NT2/D1 (cell line): Measurements from ENCODE around the gene AMIGO3.

Experiments
- YY1 ChIP-seq: IDR thresholded peaks from 2 replicates; pipeline ENCODE4 v1.6.1; 2011; ENCODE audit not compliant: insufficient read length, insufficient read depth
- ZNF274 ChIP-seq: IDR thresholded peaks from 2 replicates; pipeline ENCODE4 v1.6.1; 2011; ENCODE audit warnings: mild to moderate bottlenecking, low read depth, low read length

DNA sequence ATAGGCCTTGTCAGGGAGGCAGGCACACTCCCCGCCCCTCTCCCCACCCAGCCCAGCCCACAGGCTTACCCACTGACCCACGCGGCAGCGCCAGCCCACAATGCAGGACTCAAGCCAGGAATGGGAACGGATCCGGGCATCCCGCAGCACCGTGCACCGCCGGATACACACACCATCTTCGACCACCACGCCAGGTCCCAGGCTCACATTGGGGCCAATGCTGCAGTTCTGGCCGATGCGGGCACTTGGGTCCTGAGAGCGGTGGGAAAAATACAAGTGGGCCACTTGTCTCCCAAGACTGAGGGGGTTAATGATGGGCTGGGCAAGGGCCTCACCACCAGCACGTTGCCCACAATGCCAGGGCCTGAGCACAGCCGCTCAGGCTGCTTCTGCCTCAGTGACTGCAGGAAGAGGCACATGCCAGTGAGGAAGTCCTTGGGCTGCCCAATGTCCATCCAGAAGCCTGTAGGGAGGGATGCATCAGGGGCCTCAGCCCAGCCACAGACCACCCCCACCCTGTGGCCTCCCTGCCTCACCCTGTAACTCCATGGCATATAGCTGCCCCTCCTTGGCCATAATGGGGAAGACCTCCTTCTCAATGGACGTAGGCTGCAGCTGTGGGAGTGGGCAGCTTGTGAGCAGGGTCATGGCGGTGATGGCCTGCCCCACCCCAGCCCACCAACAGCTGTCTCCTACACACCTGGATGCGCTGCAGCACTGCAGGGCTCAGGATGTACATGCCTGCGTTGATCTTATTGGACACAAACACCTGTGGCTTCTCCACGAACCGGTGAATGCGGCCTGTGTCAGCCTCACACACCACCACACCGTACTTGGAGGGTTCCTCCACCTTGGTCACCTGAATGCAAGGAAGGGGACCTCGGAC lies 2.7 kb upstream of the AMIGO3 start:
- TF ChIP-seq ZNF274 (no peak), YY1 (no peak)
